HG03520 (cell line): Measurements from ENCODE around the gene MEOX1.

ENCODE experiments used
- ATAC-seq: cut with Tn5 transposase; IDR thresholded peaks from one replicate; pipeline ENCODE4 v1.9.1; 2021; ENCODE audit warnings: mild to moderate bottlenecking, moderate library complexity; ENCODE audit not compliant: unreplicated experiment

Gene MEOX1

DNA sequence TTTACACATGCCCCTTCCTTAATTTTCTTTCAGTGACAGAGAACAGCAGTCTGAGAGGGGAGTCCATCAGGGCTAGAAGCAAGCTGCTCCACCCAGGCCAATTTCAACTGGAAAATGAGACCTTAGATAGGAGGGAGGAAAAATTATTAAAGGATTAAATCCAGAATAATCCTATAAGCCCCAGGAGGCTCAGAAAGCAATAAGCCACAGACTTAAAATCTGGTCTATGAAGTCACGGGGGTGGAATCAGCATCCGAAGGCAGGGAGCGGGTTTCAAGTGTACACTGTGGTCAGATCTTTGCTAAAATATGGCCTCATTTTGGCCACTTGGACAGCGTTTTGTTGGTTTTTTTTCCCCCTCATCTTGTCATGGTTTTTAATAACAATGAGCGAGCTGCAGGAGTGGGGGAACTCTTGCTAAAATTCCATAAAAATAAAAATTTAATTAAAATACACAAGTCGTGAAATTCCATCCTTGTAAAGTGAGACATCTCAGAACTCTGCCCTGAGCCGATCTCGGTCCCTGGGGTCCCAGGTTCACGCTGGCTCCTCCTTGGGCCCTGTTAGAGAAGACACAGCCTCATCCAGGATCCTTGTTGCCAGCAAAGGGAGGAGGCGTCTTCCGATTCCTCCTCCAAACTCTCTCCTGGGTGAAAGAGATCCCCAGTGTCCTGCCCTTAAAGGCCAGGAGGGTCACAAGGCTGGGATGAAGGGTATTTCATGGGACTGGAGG is 63.9 kb downstream of the MEOX1 start:
- no peak for ATAC-seq

GRCh38 chr17:43595466-43595865 is 66.3 kb downstream of the MEOX1 start:
- ATAC-seq, result no peak

GRCh38 chr17:43591779-43592562 is 69.8 kb downstream of the MEOX1 start:
- no peak for ATAC-seq

DNA sequence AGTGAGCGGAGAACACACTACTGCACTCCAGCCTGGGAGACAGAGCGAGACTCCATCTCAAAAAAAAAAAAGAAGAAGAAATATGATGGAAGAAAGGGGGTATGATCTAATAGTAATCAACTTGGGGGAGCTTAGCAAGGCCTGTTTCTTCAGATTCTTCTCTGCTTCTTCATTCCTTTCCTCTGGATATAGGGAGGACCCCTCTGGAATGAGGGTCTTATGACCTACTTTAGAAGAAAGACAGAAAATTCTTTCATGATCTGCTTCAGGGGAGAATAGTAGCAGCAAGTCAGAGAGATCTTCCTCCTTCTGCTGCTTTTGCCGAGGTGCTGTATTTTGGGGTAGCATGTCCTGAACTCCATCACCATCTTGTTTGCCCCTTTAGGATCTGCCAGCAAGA is 70.7 kb downstream of the MEOX1 start:
- ATAC-seq, result no peak
